ENCODE data around the gene TMC8.

The TMC8 gene

GRCh38 chr17:78120971-78121800 lies 9.4 kb upstream of the TMC8 start:
- Histone ChIP-seq H3K9ac (ENCODE audit: low read length) (no peak overlapping the region), H3K4me3 (ENCODE audit: low read length) (no peak overlapping the region), H2AFZ (ENCODE audit: low read depth, low read length) (no peak overlapping the region), H3K27me3 (ENCODE audit: low read depth, low read length) (no peaks in the 10 kb centered on the region), H3K9me3 (ENCODE audit: insufficient read depth, low read length) (no peaks in the 10 kb centered on the region), H3K4me2 (ENCODE audit: low read length) (peak overlapping the region; percentile 12), H3K4me1 (ENCODE audit: low read length) (peaks cover 37% of the 10 kb centered on the region), H3K79me2 (ENCODE audit: low read length) (peaks cover 8% of the 10 kb centered on the region), H3K36me3 (replicated peaks; ENCODE audit: low read depth, low read length) (peaks cover 58% of the 10 kb centered on the region), H3K27ac (ENCODE audit: low read length) (no peak overlapping the region), H4K20me1 (ENCODE audit: insufficient read depth, low read length) (peaks cover 15% of the 10 kb centered on the region)
- TF ChIP-seq CTCF (IDR thresholded peaks at IDR 0.05; ENCODE audit: low read depth, low read length) (no peak), EZH2phosphoT487 (IDR thresholded peaks at IDR 0.05; ENCODE audit: low read depth) (no peak)

GRCh38 chr17:78121801-78122215 lies 8.8 kb upstream of the TMC8 start:
- H4K20me1 ChIP-seq (ENCODE audit: insufficient read depth, low read length) = peaks cover 15% of the 10 kb centered on the region
- H3K4me2 ChIP-seq (ENCODE audit: low read length) = peak overlapping the region; percentile 12
- H3K9ac ChIP-seq (ENCODE audit: low read length) = no peak overlapping the region
- H3K4me3 ChIP-seq (ENCODE audit: low read length) = no peak overlapping the region
- peaks cover 14% of the 10 kb centered on the region for H3K79me2 ChIP-seq (ENCODE audit: low read length)
- no peak overlapping the region for H2AFZ ChIP-seq (ENCODE audit: low read depth, low read length)
- no peaks in the 10 kb centered on the region for H3K27me3 ChIP-seq (ENCODE audit: low read depth, low read length)
- H3K9me3 ChIP-seq (ENCODE audit: insufficient read depth, low read length) = no peaks in the 10 kb centered on the region
- H3K36me3 ChIP-seq (replicated peaks; ENCODE audit: low read depth, low read length) = peaks cover 57% of the 10 kb centered on the region
- H3K4me1 ChIP-seq (ENCODE audit: low read length) = peaks cover 43% of the 10 kb centered on the region
- TF ChIP-seq CTCF (IDR thresholded peaks at IDR 0.05; ENCODE audit: low read depth, low read length) (no peak), EZH2phosphoT487 (IDR thresholded peaks at IDR 0.05; ENCODE audit: low read depth) (no peak)
- no peak overlapping the region for H3K27ac ChIP-seq (ENCODE audit: low read length)

GRCh38 chr17:78122216-78122930 lies 8.2 kb upstream of the TMC8 start:
- H3K4me1 ChIP-seq (ENCODE audit: low read length) = peaks cover 48% of the 10 kb centered on the region
- H2AFZ ChIP-seq (ENCODE audit: low read depth, low read length) = no peak overlapping the region
- no peaks in the 10 kb centered on the region for H3K9me3 ChIP-seq (ENCODE audit: insufficient read depth, low read length)
- H3K9ac ChIP-seq (ENCODE audit: low read length) = no peak overlapping the region
- peaks cover 20% of the 10 kb centered on the region for H3K79me2 ChIP-seq (ENCODE audit: low read length)
- peak overlapping the region; percentile 12; the same call in 1 of the 2 replicates for H3K4me2 ChIP-seq (ENCODE audit: low read length)
- H3K4me3 ChIP-seq (ENCODE audit: low read length) = no peak overlapping the region
- no peak for TF ChIP-seq CTCF (IDR thresholded peaks at IDR 0.05; ENCODE audit: low read depth, low read length)
- H3K36me3 ChIP-seq (replicated peaks; ENCODE audit: low read depth, low read length) = peaks cover 51% of the 10 kb centered on the region
- no peak overlapping the region for H3K27ac ChIP-seq (ENCODE audit: low read length)
- H3K27me3 ChIP-seq (ENCODE audit: low read depth, low read length) = no peaks in the 10 kb centered on the region
- H4K20me1 ChIP-seq (ENCODE audit: insufficient read depth, low read length) = peaks cover 15% of the 10 kb centered on the region

- no peak overlapping the region for H2AFZ ChIP-seq (ENCODE audit: low read depth, low read length)
- no peak for TF ChIP-seq CTCF (IDR thresholded peaks at IDR 0.05; ENCODE audit: low read depth, low read length)
- TF ChIP-seq EZH2phosphoT487 (IDR thresholded peaks at IDR 0.05; ENCODE audit: low read depth) = no peak
- no peaks in the 10 kb centered on the region for H3K9me3 ChIP-seq (ENCODE audit: insufficient read depth, low read length)
- peaks cover 15% of the 10 kb centered on the region for H4K20me1 ChIP-seq (ENCODE audit: insufficient read depth, low read length)
- peaks cover 25% of the 10 kb centered on the region for H3K79me2 ChIP-seq (ENCODE audit: low read length)
- H3K9ac ChIP-seq (ENCODE audit: low read length) = no peak overlapping the region
- peaks cover 49% of the 10 kb centered on the region for H3K4me1 ChIP-seq (ENCODE audit: low read length)
- H3K27ac ChIP-seq (ENCODE audit: low read length) = no peak overlapping the region
- no peak overlapping the region for H3K4me2 ChIP-seq (ENCODE audit: low read length)
- H3K4me3 ChIP-seq (ENCODE audit: low read length) = no peak overlapping the region
- H3K27me3 ChIP-seq (ENCODE audit: low read depth, low read length) = no peaks in the 10 kb centered on the region
- peaks cover 48% of the 10 kb centered on the region for H3K36me3 ChIP-seq (replicated peaks; ENCODE audit: low read depth, low read length)
Measured at GRCh38 chr17:78122931-78123249, 7.7 kb upstream of the TMC8 start.

Measured in OCI-LY3 (cell line).